ENCODE measurements around the gene RNPC3. TPM values are rescaled to one million over a fixed set of nuclear protein-coding genes. Genes with fewer than 3 reads are reported as not detected.

Gene RNPC3
- total RNA-seq, 1 experiment from 2014 or later, result 5.6 TPM

DNA sequence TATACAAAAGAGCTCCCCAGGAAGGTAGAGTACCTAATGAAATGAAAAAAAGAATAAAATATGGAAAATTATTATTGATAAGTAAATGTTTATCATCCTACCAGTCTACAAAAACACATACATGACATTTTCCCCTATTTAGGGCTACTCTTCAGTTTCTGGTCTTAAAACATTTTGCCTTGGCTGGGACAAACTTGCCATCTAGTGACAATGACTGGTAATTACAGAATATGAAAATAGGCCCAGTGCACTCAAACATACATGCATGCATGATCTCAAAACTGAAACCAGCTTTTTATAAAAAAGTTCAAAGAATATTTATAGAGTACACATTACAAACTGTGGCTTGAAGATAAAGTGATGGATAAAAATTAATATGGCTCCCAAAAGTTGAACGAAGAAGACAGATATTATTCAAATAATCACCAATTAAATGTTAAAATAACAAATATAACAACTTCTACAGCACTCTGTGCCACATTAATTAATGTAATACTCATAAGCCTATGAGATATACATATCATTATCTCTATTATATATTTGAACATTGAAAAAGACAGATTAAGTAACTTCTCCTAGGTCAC is 10.5 kb upstream of the RNPC3 start:
- Histone ChIP-seq H3K9me2 (replicated peaks; ENCODE audit: low read length) (no peaks in the 10 kb centered on the region), H4K20me1 (ENCODE audit: low read length) (no peaks in the 10 kb centered on the region), H2AFZ (ENCODE audit: low read length) (no peak overlapping the region), H3K27ac (ENCODE audit: low read length) (no peak overlapping the region), H3F3A (ENCODE audit: low read length, unreplicated experiment) (no peaks in the 10 kb centered on the region), H3K9ac (ENCODE audit: low read length) (no peak overlapping the region), H3K36me3 (ENCODE audit: low read depth, low read length) (no peaks in the 10 kb centered on the region), H3K79me2 (ENCODE audit: low read length) (no peaks in the 10 kb centered on the region), H3K4me2 (ENCODE audit: low read length) (no peak overlapping the region), H3K9me3 (ENCODE audit: low read length) (no peaks in the 10 kb centered on the region), H3K4me1 (ENCODE audit: insufficient read depth, low read length) (peaks cover 18% of the 10 kb centered on the region), H3K27me3 (ENCODE audit: low read length) (no peaks in the 10 kb centered on the region), H3K4me3 (ENCODE audit: low read length) (no peak overlapping the region)
- CTCF ChIA-PET, result no interaction called here
- POLR2A ChIA-PET (ENCODE audit: unreplicated experiment), result no interaction called here
- ATAC-seq (0 out of 2 replicates have a peak, but pooled peaks have one; percentile 29), DNase-seq (peak; percentile 67)
- TF ChIP-seq EZH2 (IDR thresholded peaks at IDR 0.05; ENCODE audit: low read length, unreplicated experiment), result no peak
- TF ChIP-seq, protein P1, sequence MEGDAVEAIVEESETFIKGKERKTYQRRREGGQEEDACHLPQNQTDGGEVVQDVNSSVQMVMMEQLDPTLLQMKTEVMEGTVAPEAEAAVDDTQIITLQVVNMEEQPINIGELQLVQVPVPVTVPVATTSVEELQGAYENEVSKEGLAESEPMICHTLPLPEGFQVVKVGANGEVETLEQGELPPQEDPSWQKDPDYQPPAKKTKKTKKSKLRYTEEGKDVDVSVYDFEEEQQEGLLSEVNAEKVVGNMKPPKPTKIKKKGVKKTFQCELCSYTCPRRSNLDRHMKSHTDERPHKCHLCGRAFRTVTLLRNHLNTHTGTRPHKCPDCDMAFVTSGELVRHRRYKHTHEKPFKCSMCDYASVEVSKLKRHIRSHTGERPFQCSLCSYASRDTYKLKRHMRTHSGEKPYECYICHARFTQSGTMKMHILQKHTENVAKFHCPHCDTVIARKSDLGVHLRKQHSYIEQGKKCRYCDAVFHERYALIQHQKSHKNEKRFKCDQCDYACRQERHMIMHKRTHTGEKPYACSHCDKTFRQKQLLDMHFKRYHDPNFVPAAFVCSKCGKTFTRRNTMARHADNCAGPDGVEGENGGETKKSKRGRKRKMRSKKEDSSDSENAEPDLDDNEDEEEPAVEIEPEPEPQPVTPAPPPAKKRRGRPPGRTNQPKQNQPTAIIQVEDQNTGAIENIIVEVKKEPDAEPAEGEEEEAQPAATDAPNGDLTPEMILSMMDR (conservative IDR thresholded peaks at IDR 0.05; ENCODE audit: low read depth, low read length), result peak; percentile 83
- BruUV-seq (replicated peaks), result no TSS peak
- intact Hi-C loops (cut with micrococcal nuclease), result loop anchor here (1.0 kb wide), 1 partner anchor 409 kb away; no protein-coding TSS in a partner anchor

DNA sequence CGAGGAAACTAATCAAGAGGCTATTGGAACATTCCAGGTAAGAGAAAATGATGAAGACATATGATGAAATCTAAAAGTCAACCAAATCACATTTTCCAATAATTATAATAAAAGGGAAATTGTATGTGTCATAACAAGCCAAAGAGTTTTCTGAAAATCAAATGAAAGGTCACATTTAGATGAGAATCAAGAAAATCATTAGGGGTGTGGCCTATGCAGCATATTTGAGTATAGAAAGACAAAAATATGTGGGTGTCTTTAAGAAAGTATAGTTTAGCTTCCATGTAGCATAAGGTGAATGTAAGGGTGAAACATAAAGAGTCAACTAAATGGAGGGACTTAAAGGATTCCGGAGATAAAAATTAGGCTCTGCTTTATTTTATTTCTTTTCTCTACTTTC is 9.2 kb upstream of the RNPC3 start:
- no peak overlapping the region for H2AFZ ChIP-seq (ENCODE audit: low read length)
- POLR2A ChIA-PET (ENCODE audit: unreplicated experiment), result no interaction called here
- no peaks in the 10 kb centered on the region for H3K27me3 ChIP-seq (ENCODE audit: low read length)
- H3K9me2 ChIP-seq (replicated peaks; ENCODE audit: low read length), result no peaks in the 10 kb centered on the region
- no peaks in the 10 kb centered on the region for H3K79me2 ChIP-seq (ENCODE audit: low read length)
- no peak for TF ChIP-seq EZH2phosphoT487 (IDR thresholded peaks at IDR 0.05; ENCODE audit: borderline replicate concordance, low read length)
- no peak for TF ChIP-seq EZH2 (IDR thresholded peaks at IDR 0.05; ENCODE audit: low read length, unreplicated experiment)
- TF ChIP-seq, protein P1 (conservative IDR thresholded peaks at IDR 0.05; ENCODE audit: low read depth, low read length), result no peak
- no TSS peak for BruUV-seq (replicated peaks)
- H3K4me2 ChIP-seq (ENCODE audit: low read length), result peak overlapping the region; percentile 32
- no peaks in the 10 kb centered on the region for H3F3A ChIP-seq (ENCODE audit: low read length, unreplicated experiment)
- H4K20me1 ChIP-seq (ENCODE audit: low read length), result no peaks in the 10 kb centered on the region
- ATAC-seq (no peak), DNase-seq (no peak)
- CTCF ChIA-PET, result no interaction called here
- H3K27ac ChIP-seq (ENCODE audit: low read length), result no peak overlapping the region
- no peak overlapping the region for H3K4me3 ChIP-seq (ENCODE audit: low read length)
- no peaks in the 10 kb centered on the region for H3K9me3 ChIP-seq (ENCODE audit: low read length)
- H3K4me1 ChIP-seq (ENCODE audit: insufficient read depth, low read length), result peaks cover 18% of the 10 kb centered on the region
- intact Hi-C loops (cut with micrococcal nuclease), result no loop called here
- H3K9ac ChIP-seq (ENCODE audit: low read length), result no peak overlapping the region
- no peaks in the 10 kb centered on the region for H3K36me3 ChIP-seq (ENCODE audit: low read depth, low read length)

DNA sequence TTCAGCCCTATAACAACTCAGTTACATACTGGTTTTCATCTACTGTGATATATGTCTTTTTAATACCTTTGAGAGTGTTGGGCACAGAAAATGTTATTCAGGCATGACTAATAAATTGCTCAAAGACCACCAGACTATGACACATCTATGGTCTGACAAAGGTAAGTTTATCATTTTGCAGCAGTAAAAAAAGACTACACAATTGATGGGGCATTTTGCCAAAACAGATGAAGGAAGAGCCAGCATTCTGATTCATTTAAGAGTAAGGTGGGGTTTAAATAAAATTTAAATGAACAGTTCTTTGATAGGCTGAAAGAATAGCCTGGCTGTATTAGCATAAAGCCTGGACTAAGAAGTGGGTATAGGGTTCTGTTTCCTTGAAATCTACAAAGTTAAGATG is 8.8 kb upstream of the RNPC3 start:
- DNase-seq, result peak; percentile 79
- no peak for TF ChIP-seq EZH2phosphoT487 (IDR thresholded peaks at IDR 0.05; ENCODE audit: borderline replicate concordance, low read length)
- TF ChIP-seq, protein P1 (conservative IDR thresholded peaks at IDR 0.05; ENCODE audit: low read depth, low read length), result no peak
- TF ChIP-seq EZH2 (IDR thresholded peaks at IDR 0.05; ENCODE audit: low read length, unreplicated experiment), result no peak
- H3K27ac ChIP-seq (ENCODE audit: low read length), result no peak overlapping the region
- CTCF ChIA-PET, result no interaction called here
- H3K79me2 ChIP-seq (ENCODE audit: low read length), result no peaks in the 10 kb centered on the region
- H3K9me3 ChIP-seq (ENCODE audit: low read length), result no peaks in the 10 kb centered on the region
- H4K20me1 ChIP-seq (ENCODE audit: low read length), result no peaks in the 10 kb centered on the region
- intact Hi-C loops (cut with micrococcal nuclease), result no loop called here
- peaks cover 18% of the 10 kb centered on the region for H3K4me1 ChIP-seq (ENCODE audit: insufficient read depth, low read length)
- peak; percentile 82 for ATAC-seq
- H3K4me2 ChIP-seq (ENCODE audit: low read length), result peak overlapping the region; percentile 32
- no peaks in the 10 kb centered on the region for H3K9me2 ChIP-seq (replicated peaks; ENCODE audit: low read length)
- no peaks in the 10 kb centered on the region for H3K27me3 ChIP-seq (ENCODE audit: low read length)
- no TSS peak for BruUV-seq (replicated peaks)
- no peak overlapping the region for H3K4me3 ChIP-seq (ENCODE audit: low read length)
- H2AFZ ChIP-seq (ENCODE audit: low read length), result no peak overlapping the region
- H3K36me3 ChIP-seq (ENCODE audit: low read depth, low read length), result no peaks in the 10 kb centered on the region
- no peaks in the 10 kb centered on the region for H3F3A ChIP-seq (ENCODE audit: low read length, unreplicated experiment)
- H3K9ac ChIP-seq (ENCODE audit: low read length), result no peak overlapping the region
- POLR2A ChIA-PET (ENCODE audit: unreplicated experiment), result no interaction called here

All from PC-3 (cell line).